Neural cell (in vitro differentiated cells): ENCODE results near the gene PYGM.

Source experiments
- CTCF ChIP-seq: fragments of 450-650 bp; IDR thresholded peaks from 2 replicates; pipeline ENCODE4 v1.5.1; 2014; ENCODE audit warnings: antibody characterized with exemption, mild to moderate bottlenecking, moderate library complexity; ENCODE audit not compliant: poor library complexity, severe bottlenecking
- EP300 ChIP-seq: fragments of 450-650 bp; conservative IDR thresholded peaks from 2 replicates; pipeline ENCODE4 v1.6.1; 2014; ENCODE audit warnings: antibody characterized with exemption, mild to moderate bottlenecking, moderate library complexity; ENCODE audit not compliant: poor library complexity, severe bottlenecking
- EZH2 ChIP-seq: fragments of 200-600, 300-800 bp; shearing (Covaris generic), sonication (generic); IDR thresholded peaks from 2 replicates; pipeline ENCODE4 v1.6.1; 2014; ENCODE audit warnings: antibody characterized with exemption, low read length, borderline replicate concordance, mild to moderate bottlenecking; ENCODE audit not compliant: insufficient read depth, poor library complexity, severe bottlenecking
- MXI1 ChIP-seq: fragments of 450-650 bp; conservative IDR thresholded peaks from 2 replicates; pipeline ENCODE4 v1.6.1; 2014; ENCODE audit warnings: antibody characterized with exemption, mild to moderate bottlenecking; ENCODE audit not compliant: poor library complexity, severe bottlenecking
- POLR2AphosphoS5 ChIP-seq: IDR thresholded peaks from 2 replicates; pipeline ENCODE4 v1.6.1; 2012
- RAD21 ChIP-seq: fragments of 450-650 bp; conservative IDR thresholded peaks from 2 replicates; pipeline ENCODE4 v1.6.1; 2014; ENCODE audit warnings: antibody characterized with exemption, mild to moderate bottlenecking, moderate library complexity
- SMC3 ChIP-seq: fragments of 450-650 bp; conservative IDR thresholded peaks from 2 replicates; pipeline ENCODE4 v1.6.1; 2014; ENCODE audit warnings: antibody characterized with exemption, mild to moderate bottlenecking, moderate library complexity; ENCODE audit not compliant: poor library complexity
- TAF1 ChIP-seq: IDR thresholded peaks from 2 replicates; pipeline ENCODE4 v1.6.1; 2012; ENCODE audit warnings: low read depth

DNA sequence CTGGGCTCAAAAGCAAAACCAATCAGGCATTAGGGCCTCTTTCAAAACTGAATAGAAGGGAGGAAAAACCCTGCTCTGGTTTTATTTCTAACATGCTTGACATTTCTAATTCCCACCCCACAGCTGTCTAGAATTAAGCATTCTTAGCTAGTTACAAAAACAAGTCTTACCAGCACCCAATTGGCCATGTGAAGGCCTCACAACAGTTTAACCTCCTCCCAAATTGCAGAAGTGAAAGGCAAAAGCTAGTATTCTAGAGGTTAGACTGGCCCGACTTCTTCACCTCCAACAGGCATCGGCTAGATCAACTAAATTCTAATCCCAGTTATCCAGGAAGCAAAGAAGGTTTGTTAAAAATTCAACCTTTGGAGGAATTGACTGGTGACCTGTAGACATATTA lies 12.1 kb upstream of the PYGM start:
- TF ChIP-seq POLR2AphosphoS5 (no peak), CTCF (no peak), SMC3 (no peak), EZH2 (no peak), EP300 (no peak), MXI1 (no peak), TAF1 (no peak), RAD21 (no peak)
